ENCODE measurements around the gene NRGN.

The NRGN gene

GRCh38 chr11:124788521-124788920 is 48.8 kb downstream of the NRGN start:
- peak; percentile 7 for DNase-seq (ENCODE audit: low spot score)

DNA sequence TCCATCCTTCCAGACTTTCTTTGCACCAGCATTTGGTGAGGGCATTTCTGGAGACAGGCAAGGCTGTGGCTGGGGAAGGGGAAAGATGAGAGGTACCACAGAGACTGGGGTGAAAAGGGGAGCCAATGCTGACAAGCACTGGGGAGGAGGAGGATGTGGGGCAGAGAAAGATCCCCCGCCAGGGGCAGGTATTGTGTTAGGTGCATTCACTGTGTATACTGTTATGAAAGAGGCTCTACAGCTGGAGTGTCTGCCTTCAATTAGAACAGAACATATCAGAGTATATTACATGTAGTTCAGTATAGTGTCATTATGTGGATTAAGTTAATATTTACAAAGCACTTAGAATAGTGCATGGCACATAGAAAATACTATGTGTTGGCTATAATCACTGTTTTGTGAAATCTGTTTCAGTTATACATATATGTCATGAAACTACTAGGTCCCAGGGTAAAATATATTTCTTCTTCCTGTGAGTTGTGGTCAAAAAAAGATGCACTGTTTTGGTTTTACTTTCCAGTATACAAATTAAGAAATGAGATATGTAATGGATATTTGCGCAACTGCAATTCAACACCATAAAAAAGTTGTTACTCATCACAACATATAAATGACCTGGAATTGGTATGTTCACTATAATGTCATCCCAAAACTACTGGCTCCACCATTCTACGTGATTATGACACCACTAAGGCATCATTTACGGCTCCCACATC is 52.0 kb downstream of the NRGN start:
- no peak for DNase-seq (ENCODE audit: low spot score)

- peak; percentile 52 for DNase-seq (ENCODE audit: low spot score)
These were observed 53.9 kb downstream of the NRGN start for GRCh38 chr11:124793466-124794278.

DNA sequence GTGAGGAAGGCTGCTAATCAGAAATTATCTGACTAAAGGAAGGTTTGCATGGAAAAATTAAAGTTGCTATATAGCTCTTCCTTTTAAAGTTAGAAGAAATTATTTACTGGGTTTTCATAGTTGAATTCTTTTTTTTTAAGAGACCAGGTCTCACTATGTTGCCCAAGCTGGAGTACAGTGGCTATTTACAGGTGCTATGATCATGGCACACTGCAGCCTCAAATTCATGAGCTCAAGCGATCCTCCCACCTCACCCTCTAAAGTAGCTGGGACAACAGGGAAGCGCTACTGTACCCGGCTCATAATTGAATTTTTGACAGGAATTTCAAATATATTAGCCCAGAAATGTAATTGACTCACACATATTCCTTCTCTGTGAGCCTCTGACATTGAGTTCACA is 56.6 kb downstream of the NRGN start:
- no peak for DNase-seq (ENCODE audit: low spot score)
